Measurements from ENCODE around the gene CORO2A. TPM values are rescaled to one million over a fixed set of nuclear protein-coding genes. Genes with fewer than 3 reads are reported as not detected.

CORO2A gene
- total and polyA plus RNA-seq, 2 of the 4 experiments (the other 2 are of a cell fraction): 1.9 to 2.2 TPM

DNA sequence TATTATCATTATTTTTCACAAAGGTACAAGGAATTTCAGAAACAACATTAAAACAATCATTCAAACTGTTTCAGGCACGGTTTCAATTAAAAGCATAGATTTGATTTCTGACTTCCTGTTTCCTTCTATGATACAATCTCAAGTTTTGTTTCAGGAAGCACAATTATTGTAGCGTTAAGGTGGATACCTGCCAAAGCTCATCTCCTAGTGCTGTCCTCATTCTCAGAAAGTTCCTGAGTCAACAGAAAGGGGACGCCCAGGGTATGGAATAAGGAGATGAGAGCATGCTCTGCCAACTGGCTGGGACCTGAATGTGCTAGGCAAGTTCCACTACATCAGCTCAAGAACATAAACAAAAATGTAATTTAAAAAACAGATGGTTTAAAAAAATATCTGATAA lies 71.4 kb downstream of the CORO2A start:
- WGBS, 2 experiments (ENCODE audit: extremely low coverage in 2 of 2, insufficient read length in 1 of 2): no CpG with 5 or more reads among the region's 3 CpGs
- no peak overlapping the region for H2AFZ ChIP-seq (replicated peaks; ENCODE audit: low read length, poor library complexity)
- no peak overlapping the region for H3K4ac ChIP-seq (ENCODE audit: low read depth, low read length)
- H3K14ac ChIP-seq (replicated peaks; ENCODE audit: low read depth, low read length): no peak overlapping the region
- no peak overlapping the region for H4K5ac ChIP-seq (ENCODE audit: low read depth, low read length)
- H2BK20ac ChIP-seq (ENCODE audit: low read depth, low read length): no peak overlapping the region
- no peak for ATAC-seq (ENCODE audit: low read depth)
- H2AK9ac ChIP-seq (replicated peaks; ENCODE audit: low read depth, low read length, poor library complexity): no peak overlapping the region
- H3K23ac ChIP-seq (ENCODE audit: low read depth, low read length): no peak overlapping the region
- no peaks in the 10 kb centered on the region for H4K20me1 ChIP-seq (ENCODE audit: insufficient read depth, low read length)
- no peaks in the 10 kb centered on the region for H3K27me3 ChIP-seq (ENCODE audit: control insufficient read depth, insufficient read depth, low read length)
- dilution Hi-C loops (cut with HindIII; ENCODE audit: low sequenced_read_pairs, unreplicated experiment) (no loop called here), in situ Hi-C loops (cut with MboI; ENCODE audit: low sequenced_read_pairs) (no loop called here), intact Hi-C loops (cut with micrococcal nuclease) (no loop called here)
- no peak overlapping the region for H2AK5ac ChIP-seq (ENCODE audit: low read depth, low read length)
- TF ChIP-seq MXI1 (IDR thresholded peaks at IDR 0.05; ENCODE audit: borderline replicate concordance, low read depth, low read length): no peak
- no peak for TF ChIP-seq MAZ (IDR thresholded peaks at IDR 0.05; ENCODE audit: borderline replicate concordance, low read depth, low read length)
- no peak for TF ChIP-seq CEBPB (IDR thresholded peaks at IDR 0.05; ENCODE audit: low read depth, low read length)
- TF ChIP-seq FOS (IDR thresholded peaks at IDR 0.05; ENCODE audit: low read depth, low read length): no peak
- no peak for TF ChIP-seq RAD21 (IDR thresholded peaks at IDR 0.05; ENCODE audit: low read length)
- TF ChIP-seq RCOR1 (IDR thresholded peaks at IDR 0.05; ENCODE audit: insufficient replicate concordance, low read length): no peak
- TF ChIP-seq MAFK (IDR thresholded peaks at IDR 0.05; ENCODE audit: low read depth, low read length): no peak
- TF ChIP-seq BHLHE40 (IDR thresholded peaks at IDR 0.05; ENCODE audit: low read depth, low read length): no peak
- TF ChIP-seq CTCF (conservative IDR thresholded peaks at IDR 0.05; ENCODE audit: low read depth, low read length): no peak
- TF ChIP-seq, protein P1, sequence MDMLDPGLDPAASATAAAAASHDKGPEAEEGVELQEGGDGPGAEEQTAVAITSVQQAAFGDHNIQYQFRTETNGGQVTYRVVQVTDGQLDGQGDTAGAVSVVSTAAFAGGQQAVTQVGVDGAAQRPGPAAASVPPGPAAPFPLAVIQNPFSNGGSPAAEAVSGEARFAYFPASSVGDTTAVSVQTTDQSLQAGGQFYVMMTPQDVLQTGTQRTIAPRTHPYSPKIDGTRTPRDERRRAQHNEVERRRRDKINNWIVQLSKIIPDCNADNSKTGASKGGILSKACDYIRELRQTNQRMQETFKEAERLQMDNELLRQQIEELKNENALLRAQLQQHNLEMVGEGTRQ (IDR thresholded peaks at IDR 0.05; ENCODE audit: low read depth, low read length): no peak
- no peak for TF ChIP-seq POLR2A (IDR thresholded peaks at IDR 0.05; ENCODE audit: low read depth, low read length)
- no peak for TF ChIP-seq ELK1 (IDR thresholded peaks at IDR 0.05; ENCODE audit: borderline replicate concordance, low read depth, low read length)
- no peak for TF ChIP-seq NFE2L2 (IDR thresholded peaks at IDR 0.05; ENCODE audit: low read depth, low read length)
- TF ChIP-seq CHD1 (IDR thresholded peaks at IDR 0.05; ENCODE audit: low read depth, low read length): no peak
- no peak for TF ChIP-seq SMC3 (IDR thresholded peaks at IDR 0.05; ENCODE audit: low read depth, low read length)
- TF ChIP-seq RFX5 (IDR thresholded peaks at IDR 0.05; ENCODE audit: low read depth, low read length): no peak
- no peak overlapping the region for H3K4me3 ChIP-seq (ENCODE audit: insufficient read depth, low read depth, low read length)
- H3K9ac ChIP-seq (ENCODE audit: low read depth, low read length): no peak overlapping the region
- H3K56ac ChIP-seq (ENCODE audit: extremely low read depth, insufficient read depth, low read length): no peak overlapping the region
- H4K91ac ChIP-seq (ENCODE audit: insufficient read depth, low read depth, low read length): no peak overlapping the region
- CTCF ChIA-PET: interaction anchor here (0.8 to 1.2 kb wide), 3 partner anchors 12 to 41 kb away, joined by 3 read pairs; no protein-coding TSS in a partner anchor
- POLR2A ChIA-PET (ENCODE audit: unreplicated experiment): no interaction called here
- H3K9me1 ChIP-seq (ENCODE audit: insufficient read depth, low read length): peaks cover 3% of the 10 kb centered on the region; the same call in 1 of the 2 replicates
- no peak overlapping the region for H3K4me2 ChIP-seq (ENCODE audit: low read depth, low read length)
- H3K36me3 ChIP-seq (ENCODE audit: control insufficient read depth, insufficient read depth, low read length): no peaks in the 10 kb centered on the region
- H2BK120ac ChIP-seq (ENCODE audit: low read depth, low read length): no peak overlapping the region
- no peaks in the 10 kb centered on the region for H3K4me1 ChIP-seq (ENCODE audit: control insufficient read depth, insufficient read depth, low read length)
- H2BK5ac ChIP-seq (ENCODE audit: low read depth, low read length, poor library complexity, severe bottlenecking): no peak overlapping the region
- H3K27ac ChIP-seq (ENCODE audit: insufficient read depth, low read length): no peak overlapping the region
- no peak for DNase-seq
- H3K9me3 ChIP-seq (ENCODE audit: control insufficient read depth, insufficient read depth, low read length): no peaks in the 10 kb centered on the region
- peaks cover 5 to 15% of the 10 kb centered on the region in 2 experiments; a peak in 2 of 4 replicates for H3K79me1 ChIP-seq (ENCODE audit: low read depth in 1 of 2, low read length in 2 of 2)
- H2BK15ac ChIP-seq (ENCODE audit: low read depth, low read length): no peak overlapping the region
- H3K18ac ChIP-seq (ENCODE audit: low read depth, low read length): no peak overlapping the region
- no TSS peak for BruUV-seq (replicated peaks)
- no peak overlapping the region for H4K8ac ChIP-seq (ENCODE audit: low read depth in 2 of 2, low read length in 2 of 2)

Data from IMR-90 (cell line).